ENCODE data around the gene PRR15L.
"Not testable (repeated sequence)": the region's sequence is repeated elsewhere in the genome, so short reads cannot be mapped to it uniquely, and the experiment has no call there.

PRR15L gene

DNA sequence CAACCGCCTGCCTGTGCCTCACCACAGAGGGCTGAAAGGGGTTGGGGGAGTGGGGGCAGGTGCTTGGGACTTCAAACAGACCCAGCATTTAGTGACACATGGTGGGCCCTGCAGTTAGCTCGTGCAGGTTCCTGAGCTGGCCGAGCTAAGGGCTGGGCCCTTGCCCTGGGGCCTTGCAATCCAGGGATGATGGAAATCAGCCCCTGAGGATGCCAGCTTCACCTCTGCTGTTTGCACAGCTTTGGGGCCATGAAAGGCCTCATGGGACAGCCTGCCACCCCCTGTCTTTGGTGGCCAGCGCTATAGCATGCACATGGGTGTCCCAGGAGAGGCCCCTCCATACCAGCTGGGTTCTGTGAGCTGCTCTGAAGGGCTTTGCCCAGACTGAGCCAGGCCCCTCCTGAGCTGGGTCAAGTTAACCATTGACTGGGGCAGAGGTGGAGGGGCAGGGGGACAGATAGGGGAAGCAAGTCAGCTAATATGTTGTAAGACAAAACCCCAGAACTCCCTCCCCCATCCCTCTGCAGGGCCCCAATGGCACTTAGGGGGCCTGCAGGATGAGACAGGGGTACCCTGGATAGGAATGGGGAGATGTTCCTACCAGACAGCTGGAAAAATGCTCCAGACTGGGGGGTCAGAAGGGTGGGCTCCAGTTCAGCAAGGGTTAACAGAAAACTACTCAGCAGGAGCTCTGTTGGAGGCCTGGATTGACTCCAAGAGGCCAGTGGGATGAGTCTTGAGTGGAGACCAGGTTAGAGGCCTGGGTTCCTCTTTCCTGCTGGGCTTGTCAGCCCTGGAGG, 692 bp downstream of the PRR15L start:
- DNase-seq: no peak

DNA sequence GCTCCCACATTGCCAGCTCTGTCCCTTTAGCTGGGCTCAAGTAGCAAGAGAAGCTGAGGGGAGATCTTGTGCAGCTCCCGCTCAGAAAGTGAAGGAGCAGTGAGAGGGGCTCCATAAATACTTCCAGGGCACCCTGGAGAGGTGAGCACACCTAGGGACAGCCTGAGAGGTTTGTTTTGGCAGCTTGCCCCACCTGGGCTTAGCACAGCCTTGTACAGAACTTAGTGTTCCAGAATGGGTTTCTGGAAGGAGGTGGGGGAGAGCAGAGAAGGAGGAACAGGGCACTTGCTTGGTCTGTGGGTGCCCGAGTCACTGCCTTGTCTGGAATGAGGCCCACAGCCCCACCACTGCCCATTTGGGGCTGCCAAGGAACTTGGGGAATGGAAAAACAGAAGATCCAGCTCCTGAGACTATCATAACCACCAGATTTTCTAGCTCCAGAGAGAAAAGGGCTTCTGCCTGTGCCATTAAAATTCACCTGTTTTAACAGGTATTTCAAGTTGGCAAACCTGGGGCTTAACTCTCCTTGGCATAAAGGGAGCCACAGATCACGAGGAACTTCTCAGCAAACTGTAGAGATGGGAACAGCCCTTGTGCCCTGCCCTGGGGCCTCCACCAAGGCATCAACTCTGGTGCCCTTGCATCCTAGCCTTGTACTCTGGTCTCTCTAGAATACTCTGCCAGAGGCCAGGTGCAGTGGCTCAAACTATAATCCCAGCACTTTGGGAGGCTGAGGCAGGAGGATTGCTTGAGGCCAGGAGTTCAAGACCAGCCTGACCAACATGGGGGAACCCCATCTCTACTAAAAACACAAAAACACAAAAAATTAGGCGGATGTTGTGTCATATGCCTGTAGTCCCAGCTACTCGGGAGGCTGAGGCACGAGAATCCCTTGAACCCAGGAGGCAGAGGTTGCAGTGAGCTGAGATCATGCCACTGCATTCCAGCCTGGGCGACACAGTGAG, 1.9 kb downstream of the PRR15L start:
- no peak for DNase-seq

DNA sequence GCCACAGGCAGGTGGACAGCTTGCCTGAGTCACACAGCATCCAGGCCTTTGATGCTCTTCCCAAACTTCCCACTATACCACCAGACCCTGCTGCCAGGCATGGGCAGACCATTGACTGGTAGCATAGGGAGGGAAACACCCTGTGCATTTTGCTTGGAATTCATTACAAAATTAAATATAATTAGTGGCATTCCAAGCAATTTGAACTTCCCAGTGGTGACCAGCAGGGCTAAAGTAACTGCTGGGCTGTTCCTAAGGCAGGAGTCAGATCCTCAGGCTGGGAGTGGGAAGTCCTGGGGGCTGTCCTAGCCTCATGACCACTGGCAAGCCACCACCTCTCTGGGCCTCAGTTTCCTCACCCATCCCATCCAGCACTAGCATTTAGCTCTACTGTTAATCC, 3.8 kb downstream of the PRR15L start:
- DNase-seq: no peak

DNA sequence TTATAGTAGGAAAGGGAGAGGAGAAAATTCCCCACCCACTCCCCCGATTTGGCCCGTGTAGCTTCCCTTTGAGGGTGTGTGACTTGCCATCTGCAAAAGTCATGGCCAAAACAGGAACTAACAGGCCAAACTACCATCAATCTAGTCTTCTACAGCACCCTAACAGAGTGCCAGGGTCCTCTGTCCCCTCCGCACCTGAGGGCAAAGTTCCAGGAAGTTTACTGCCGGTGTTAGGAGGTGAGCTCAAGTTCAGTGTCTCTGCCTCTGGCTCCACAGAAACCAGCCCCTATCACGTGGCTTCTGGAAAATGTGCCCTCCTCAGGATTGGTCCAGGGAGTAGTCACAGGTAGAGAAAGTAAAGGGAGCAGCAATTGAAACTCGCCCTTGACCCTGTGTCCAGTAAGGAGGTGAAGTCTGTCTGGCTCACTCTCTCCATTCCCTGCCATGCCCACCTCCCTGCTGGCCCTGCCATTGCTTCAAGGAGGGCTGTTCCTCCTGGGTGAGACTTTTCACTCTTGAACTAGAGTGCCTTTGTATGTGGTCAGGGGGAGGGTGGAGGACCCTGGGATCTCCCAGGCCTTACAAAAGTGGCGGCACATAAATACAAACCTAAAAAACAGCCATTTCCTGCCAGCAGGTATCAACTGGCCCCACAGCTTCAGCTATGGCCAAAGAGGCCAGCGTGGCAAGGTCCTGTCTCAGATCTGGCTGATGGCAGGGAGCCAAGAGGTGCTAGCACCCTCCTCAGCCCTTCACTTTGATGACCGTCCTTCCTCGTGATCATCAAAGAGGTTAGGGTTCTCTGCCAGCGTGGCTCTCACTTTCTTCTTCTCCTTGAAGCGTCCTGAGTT, 5.3 kb downstream of the PRR15L start:
- no peak for DNase-seq

DNA sequence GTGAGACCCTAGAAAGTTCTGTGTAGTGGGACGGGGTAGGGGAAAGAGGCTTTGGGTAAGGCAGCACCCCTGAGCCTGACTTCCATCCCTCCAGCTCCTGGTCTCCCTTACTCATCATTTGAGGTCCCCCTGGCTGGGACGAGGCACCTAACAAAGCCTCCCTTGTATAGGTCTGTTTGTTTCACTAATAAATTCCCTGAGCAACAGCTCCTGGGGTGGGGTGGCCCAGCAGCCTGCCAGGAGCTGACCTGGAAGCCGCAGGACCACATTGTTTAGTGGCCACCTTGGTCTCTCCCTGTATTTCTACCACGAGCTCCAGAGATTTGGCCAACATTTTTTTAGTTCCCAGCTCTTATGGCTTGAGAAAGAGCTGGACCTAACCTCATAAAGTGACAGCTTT, 7.2 kb downstream of the PRR15L start:
- DNase-seq: no peak

DNA sequence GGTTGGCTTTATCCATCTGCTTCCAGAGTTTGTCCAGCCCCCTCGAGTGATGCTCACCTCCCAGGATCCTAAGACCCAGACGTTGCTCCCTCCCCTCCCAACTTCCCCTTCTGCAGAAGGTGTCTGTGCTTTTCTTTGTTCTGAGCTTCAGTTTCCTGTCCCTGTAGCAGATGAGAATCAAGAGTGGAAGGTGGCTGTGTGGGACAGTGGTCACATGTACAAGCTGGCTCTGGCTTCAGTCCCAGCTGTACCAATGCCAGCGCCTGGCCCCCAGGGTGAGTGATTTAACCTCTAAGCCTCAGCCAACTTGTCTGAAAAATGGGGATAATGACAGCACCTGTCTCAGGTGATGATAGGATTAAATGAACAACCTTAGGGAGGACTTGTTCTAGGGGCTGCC, 7.7 kb downstream of the PRR15L start:
- DNase-seq: no peak

DNA sequence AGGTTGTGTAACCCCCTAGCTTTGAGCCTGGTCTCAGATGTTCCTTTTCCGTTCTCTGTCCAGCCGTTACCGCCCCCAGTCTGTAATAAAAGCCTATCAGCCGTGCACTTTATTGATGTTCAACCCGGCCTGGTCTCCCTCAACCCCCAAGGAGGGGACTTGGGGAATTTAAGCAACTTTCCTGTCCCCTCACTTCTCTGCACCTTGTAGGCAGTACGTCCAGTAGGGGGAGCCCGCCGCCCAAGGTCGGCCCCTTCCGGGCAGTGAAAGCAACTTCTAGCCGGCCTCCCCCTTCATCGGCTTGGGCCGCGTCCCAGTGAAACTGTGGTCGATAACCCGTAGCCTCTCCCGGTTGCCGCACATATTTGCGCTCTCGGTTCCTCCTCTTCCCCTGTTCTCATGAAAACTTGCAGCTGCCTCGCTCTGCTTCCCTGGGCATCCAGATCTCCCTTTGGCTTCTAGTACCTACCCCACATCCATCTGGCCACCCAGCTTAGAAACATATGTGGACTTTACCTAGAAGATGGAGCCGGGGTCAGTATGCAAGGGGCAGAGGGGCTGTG, 8.4 kb downstream of the PRR15L start:
- peak; percentile 53 for DNase-seq

DNA sequence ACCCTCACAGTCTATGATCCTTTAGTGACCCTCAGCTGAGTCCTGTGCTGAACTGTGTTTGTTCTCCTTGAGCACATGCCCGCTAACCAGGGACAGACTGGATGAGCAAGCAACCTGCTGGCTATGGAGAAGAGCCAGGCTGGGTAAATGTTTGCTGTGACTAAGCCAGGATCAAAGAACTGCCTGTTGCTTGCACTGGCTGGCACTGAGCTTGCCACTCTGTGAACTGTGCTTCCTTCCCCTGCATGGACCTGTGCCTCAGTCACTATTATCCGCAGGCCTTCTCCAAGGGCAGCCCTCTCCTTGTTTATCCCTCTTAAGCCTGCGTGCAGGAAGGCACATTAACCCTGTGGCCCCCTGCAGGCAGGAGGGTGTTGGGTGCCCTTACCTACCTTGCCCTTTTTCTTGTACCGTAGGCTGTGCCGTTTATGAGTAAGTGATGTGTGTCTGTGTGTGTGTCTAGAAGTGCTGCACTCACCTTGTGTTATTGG, 8.9 kb downstream of the PRR15L start:
- no peak for DNase-seq

DNA sequence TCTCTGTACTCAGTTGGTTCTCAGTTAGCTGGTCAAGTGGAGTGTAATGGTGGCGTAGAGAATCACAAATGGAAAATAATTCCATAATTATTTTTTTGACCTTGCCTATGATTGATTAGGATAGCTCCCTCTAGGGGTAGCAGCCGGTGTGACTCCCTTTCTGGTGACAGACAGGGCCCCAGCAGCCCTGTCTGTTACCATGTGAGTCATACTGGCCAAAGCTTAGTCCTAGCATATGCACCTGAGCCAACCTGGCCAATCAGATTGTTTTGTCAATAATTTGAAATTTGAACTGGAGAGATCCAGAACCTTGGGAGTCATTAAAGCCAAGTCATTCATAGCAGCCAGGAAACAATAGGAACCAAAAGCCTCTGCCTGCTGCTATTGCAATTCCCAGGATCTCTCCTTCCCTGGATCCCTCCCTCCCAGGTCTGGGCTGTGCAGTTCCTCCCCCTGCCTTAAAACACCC, 10.7 kb downstream of the PRR15L start:
- DNase-seq: peak; percentile 64

DNA sequence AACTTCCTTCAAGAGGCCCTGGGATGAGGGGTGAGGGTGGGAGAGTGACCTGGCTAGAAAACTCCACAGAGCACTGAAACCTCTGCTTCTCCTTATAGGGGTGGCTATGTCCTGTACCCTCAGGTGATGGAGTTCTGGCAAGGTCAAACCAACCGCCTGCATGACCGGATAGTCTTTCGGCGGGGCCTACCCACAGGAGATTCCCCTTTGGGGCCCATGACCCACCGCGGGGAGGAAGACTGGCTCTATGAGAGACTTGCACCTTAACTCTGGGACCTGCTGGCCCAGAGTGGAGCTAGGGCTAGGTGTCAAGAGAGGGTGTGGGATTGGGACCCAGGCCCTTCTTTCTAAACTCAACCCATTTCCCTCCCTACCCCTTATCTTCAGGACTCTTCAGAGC, 11.2 kb downstream of the PRR15L start:
- DNase-seq: no peak

DNA sequence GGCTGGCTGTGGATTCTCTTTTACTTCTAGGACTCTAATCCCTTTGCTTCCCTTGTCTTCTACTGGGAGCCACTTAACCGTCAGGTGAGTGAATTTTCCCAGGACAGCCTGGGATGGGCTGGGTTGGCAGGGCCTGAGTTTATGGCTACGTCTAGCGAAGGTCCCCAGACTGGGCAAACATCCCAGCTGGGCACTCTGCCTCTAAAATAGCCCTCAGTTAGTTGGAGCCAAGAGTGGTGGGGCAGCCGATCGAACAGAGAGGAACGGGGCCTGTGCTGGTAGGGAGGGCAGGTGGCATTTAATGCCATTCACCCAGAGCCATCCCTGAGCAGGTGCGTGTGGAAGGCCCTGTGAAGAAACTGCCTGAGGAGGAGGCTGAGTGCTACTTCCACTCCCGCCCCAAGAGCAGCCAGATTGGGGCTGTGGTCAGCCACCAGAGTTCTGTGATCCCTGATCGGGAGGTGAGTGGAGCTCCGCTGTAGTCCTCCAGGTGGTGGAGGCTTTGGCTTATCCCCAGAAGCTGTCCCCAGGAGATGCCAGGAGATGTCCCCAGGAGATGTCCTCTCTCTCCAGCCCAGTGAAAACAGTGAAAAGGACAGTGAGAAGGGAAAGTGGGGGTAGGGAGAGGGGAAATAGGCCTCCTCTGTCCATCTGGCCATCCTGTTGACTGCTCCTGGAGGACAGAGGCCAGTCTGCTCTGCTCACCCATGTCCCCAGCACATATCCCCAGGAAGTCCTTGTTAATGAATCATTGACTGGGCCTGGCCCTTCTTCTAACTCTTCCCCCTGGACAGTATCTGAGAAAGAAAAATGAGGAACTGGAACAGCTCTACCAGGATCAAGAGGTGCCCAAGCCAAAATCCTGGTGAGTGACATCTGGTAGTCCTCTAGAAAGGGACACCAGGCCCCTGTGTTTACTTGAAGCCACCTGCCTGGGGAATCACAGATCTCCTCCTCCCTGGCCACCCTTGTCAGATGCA, 11.9 kb downstream of the PRR15L start:
- no peak for DNase-seq

DNA sequence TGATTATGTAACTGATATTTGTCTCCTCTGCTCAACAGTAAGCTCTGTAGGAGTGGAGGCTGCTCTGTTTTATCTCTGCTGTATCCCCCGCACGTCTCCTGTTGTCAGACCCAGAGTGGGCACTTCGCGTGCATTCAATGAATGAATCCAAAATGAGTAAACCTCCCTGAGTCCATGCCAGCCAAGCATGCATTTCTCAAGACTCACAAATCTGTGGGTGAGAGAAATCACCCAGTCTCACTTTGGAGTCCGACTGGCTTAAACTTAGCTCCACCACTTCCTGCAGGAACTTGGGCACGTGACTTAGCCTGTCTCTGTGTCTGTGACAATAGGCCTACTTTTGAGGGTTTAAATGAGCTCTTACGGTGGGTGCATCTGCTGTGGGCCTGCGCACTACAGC, 12.6 kb downstream of the PRR15L start:
- DNase-seq: no peak

DNA sequence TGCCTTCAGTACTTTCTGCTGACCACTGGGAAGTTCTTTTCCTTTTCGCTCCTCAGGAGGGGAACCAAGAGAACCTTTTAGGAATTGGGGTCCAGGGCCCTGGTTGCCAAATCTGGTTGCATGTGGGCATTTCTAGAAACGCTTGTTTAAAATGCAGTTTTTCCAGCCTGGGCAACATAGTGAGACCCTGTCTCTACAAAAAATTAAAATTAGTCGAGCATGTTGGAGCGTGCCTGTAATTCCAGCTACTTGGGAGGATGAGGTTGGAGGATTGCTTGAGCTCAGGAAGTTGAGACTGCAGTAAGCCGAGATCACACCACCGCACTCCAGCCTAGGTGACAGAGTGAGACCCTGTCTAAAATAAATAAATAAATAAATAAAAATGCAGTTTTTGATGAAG, 15.1 kb downstream of the PRR15L start:
- DNase-seq: no peak

DNA sequence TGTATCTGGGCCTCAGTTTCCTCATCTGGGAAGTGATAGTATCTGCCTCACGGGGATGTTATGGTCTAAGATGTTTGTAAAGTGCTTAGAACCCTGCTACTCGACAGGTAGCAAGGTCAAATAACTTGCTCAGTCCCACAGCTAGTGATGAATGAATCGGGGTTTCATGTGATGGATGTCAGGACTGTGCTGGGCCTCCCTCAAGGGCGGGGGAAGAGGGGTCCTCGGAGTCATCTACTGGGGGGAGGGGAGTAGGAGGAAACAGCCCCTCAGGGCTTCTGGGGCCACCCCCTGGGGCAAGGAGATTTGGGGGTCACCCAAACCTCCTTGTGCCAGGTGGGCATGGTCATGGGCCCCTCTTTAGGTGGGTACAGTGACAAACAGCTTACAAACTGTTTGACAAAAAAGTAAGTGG, 15.6 kb downstream of the PRR15L start:
- no peak for DNase-seq

DNA sequence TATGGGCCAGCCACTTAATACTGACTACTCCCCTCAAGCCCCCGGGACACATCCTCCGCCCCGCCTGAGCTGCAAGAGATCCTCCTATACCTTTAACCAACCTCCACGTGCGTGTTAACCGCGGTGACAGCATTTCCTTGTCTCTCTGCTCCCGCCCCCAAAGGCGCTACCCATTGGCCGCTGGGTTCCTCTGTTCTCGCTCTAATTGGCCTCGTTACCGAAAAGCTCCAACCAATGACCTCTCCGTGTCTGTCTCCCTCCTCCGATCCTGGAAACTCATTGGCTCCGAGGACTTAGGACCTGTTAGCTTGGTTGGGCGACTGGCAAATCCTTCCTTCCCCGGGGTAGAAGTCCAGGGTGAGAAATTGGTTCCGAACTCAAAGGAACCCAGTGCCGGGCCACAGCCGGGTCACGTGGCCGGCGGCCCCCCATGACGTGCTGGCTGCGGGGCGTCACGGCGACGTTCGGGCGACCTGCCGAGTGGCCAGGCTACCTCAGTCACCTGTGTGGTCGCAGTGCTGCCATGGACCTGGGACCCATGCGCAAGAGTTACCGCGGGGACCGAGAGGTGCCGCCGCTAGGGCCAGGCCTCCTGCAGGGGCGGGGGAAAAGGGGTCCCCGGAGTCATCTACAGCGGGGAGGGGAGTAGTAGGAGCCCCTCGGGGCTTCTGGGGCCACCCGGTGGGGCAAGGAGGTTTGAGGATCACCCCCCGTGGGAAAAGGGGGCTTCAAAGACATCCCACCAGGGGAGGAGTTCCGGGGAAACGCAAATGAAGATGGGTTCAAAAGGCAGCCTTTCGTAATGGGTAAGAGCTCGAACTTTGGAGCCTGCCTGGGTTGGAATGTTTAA, 16.2 kb downstream of the PRR15L start, which contains the start of gene PNPO:
Gene PNPO (plus strand): TSS at position 326 of the 850 bp plus-strand sequence. CDS start 105 bp downstream, at position 431.
- DNase-seq: peak; percentile 98

DNA sequence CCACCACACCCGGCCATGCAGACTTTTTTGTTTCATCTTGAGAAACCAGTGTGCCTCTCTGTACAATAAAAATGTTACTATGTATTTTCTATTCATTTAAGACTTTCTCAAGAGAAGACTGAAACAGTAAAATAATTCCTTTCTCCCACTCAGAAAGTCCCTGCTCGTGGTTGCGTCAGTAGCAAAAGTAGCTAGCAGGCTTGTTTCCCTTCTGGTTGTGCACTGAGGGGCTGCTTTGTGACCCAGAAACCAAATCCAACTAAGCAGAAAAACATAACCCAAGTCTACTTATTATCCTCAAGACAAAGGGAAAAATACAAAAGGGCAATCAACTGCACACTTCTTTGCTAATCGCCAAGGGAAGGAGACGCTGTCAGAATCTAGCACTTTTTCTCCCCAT, 19.7 kb downstream of the PRR15L start:
- no peak for DNase-seq

DNA sequence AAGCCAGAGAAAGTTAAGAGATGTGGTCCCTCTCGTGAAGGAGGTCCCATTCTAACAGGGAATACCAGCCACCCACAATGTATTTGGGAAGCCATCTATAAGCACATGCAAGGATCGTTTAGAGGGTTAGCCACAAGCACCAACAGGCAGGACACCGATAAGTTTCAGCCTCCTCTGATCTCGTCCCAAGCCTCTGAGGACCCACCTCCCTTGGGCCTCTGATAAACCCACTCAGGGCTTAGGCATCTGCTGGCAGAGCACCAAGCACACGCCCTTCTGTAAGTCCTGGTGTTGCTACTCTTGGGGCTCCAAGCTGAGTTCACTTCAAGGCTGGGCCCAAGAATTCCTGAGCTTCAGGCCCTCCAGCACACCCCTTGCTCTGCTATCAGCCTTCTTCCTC, 21.7 kb downstream of the PRR15L start:
- no peak for DNase-seq

DNA sequence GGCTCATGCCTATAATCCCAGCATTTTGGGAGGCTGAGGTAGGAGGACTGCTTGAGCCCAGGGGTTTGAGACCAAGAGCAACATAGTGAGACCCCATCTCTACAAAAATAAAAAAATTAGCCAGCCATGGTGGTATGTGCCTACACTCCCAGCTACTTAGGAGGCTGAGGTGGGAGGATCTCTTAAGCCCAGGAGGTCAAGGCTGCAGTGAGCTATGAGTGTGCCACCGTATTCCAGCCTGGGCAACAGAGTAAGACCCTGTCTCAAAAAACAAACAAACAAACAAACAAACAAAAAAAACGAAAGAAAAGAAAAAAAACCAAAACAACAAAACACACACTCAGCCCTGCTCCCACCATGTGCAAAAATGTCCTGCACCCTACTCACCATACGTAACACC, 22.2 kb downstream of the PRR15L start:
- DNase-seq: not testable (repeated sequence)

DNA sequence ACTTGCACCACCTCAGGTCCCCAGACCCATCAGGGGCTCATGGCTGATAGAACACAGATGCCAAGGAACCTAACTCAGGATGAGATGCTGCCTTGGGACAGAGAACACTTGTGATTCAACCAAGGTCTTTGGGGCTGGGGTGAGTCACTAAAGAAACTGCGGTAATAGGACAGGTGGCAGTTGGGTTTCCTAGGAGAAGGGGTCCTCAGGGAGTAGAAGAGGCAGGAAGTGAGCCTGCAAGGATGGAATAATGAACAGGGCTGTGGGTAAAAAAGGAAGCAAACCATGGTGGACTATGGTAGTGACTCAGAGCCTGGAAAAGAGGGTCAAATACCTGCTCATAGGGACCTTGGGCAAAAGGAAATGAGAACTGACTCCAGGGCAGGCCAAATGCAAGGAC, 22.8 kb downstream of the PRR15L start:
- no peak for DNase-seq

DNA sequence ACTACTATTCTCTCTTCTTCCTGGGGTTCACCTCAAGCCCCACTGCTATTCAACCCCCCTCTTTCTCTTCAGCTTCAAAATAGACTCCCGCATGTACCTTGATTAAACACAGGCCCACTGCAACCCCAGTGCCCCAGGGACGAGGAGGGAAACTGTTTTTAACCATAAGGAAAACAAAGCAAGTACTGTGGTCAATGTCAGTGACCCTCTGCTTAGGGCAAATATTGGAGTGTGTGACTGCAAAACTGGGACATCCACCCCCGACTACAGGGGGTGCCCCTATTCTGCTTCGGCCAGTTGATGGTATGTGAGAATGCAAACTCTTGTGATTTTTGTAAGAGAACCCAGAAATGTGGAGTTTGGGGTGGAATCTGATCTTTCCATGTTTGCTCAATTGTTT, 25.8 kb downstream of the PRR15L start:
- no peak for DNase-seq
